ENCODE data around the gene DUSP1.

Gene DUSP1

GRCh38 chr5:172782169-172783039, 11.4 kb upstream of the DUSP1 start:
- in situ Hi-C loops (cut with MboI; ENCODE audit: low sequenced_read_pairs), result no loop called here

- in situ Hi-C loops (cut with MboI; ENCODE audit: low sequenced_read_pairs), result no loop called here
These were observed 8.8 kb upstream of the DUSP1 start for GRCh38 chr5:172779691-172780341.

GRCh38 chr5:172777881-172778814, 7.2 kb upstream of the DUSP1 start:
- in situ Hi-C loops (cut with MboI; ENCODE audit: low sequenced_read_pairs), result no loop called here

- in situ Hi-C loops (cut with MboI; ENCODE audit: low sequenced_read_pairs), result no loop called here
These were observed 5.2 kb upstream of the DUSP1 start for GRCh38 chr5:172776235-172776594.

GRCh38 chr5:172775326-172776234, 4.6 kb upstream of the DUSP1 start:
- in situ Hi-C loops (cut with MboI; ENCODE audit: low sequenced_read_pairs), result no loop called here

GRCh38 chr5:172774561-172775315, 3.7 kb upstream of the DUSP1 start:
- in situ Hi-C loops (cut with MboI; ENCODE audit: low sequenced_read_pairs), result no loop called here

GRCh38 chr5:172773481-172774469, 2.8 kb upstream of the DUSP1 start:
- in situ Hi-C loops (cut with MboI; ENCODE audit: low sequenced_read_pairs), result no loop called here

GRCh38 chr5:172772112-172772906, 1.3 kb upstream of the DUSP1 start:
- in situ Hi-C loops (cut with MboI; ENCODE audit: low sequenced_read_pairs), result no loop called here

- in situ Hi-C loops (cut with MboI; ENCODE audit: low sequenced_read_pairs), result no loop called here
These were observed 580 bp upstream of the DUSP1 start for GRCh38 chr5:172771439-172772111.

- in situ Hi-C loops (cut with MboI; ENCODE audit: low sequenced_read_pairs), result no loop called here
These were observed 671 bp downstream of the DUSP1 start for GRCh38 chr5:172770374-172770674.

GRCh38 chr5:172769616-172770373, 1.2 kb downstream of the DUSP1 start:
- in situ Hi-C loops (cut with MboI; ENCODE audit: low sequenced_read_pairs), result no loop called here

- in situ Hi-C loops (cut with MboI; ENCODE audit: low sequenced_read_pairs), result no loop called here
These were observed 1.7 kb downstream of the DUSP1 start for GRCh38 chr5:172769342-172769615.

GRCh38 chr5:172768573-172769341, 2.2 kb downstream of the DUSP1 start:
- in situ Hi-C loops (cut with MboI; ENCODE audit: low sequenced_read_pairs), result no loop called here

- in situ Hi-C loops (cut with MboI; ENCODE audit: low sequenced_read_pairs), result no loop called here
These were observed 2.9 kb downstream of the DUSP1 start for GRCh38 chr5:172768098-172768572.

- in situ Hi-C loops (cut with MboI; ENCODE audit: low sequenced_read_pairs), result no loop called here
These were observed 4.5 kb downstream of the DUSP1 start for GRCh38 chr5:172766287-172767108.
